K562 (cell line): ENCODE measurements around the gene SDR9C7. TPM values are rescaled to one million over a fixed set of nuclear protein-coding genes. Genes with fewer than 3 reads are reported as not detected.
A peak's percentile ranks its signal among the peaks of the same experiment; 100 is the strongest.

Source experiments
- ATAC-seq: fragments of 200-7000 bp; cut with Tn5 transposase; 3 replicates; pipeline ENCODE4 v1.9.1; 2020; ENCODE audit warnings: moderate library complexity
- BruUV-seq: library from RNA; stranded (reverse); fragments of 400-500 nt; replicated peaks from 2 replicates; lab custom pipeline; 2021; lab: Mats Ljungman, UMichigan
- CTCF ChIA-PET: fragments of 300-600 bp; formaldehyde crosslinking; extraction: SDS; loops from one replicate; lab custom pipeline; 2021; ENCODE audit warnings: low intra/inter-chr PET ratio; lab: Yijun Ruan, JAX
- POLR2A ChIA-PET: fragments of 300-600, 350-650 bp; sonication (Branson Sonifier 250); formaldehyde crosslinking; extraction: SDS; loops from one replicate; lab custom pipeline; 2021; ENCODE audit warnings: antibody characterized with exemption, inconsistent platforms; lab: Yijun Ruan, JAX
- DNase-seq, 4 experiments: peaks; one replicate each; pipeline versions ENCODE4 v3.0.0 to v3.0.0-alpha.2; 2011 to 2018; ENCODE audit warnings: low spot score in 3 of 4, mixed read lengths in 3 of 4; ENCODE audit errors: extremely low read depth in 1 of 4
- FAIRE-seq: peaks from 2 replicates; lab custom pipeline; 2011; peaks lifted over from hg19 to GRCh38; lab: Jason Lieb, UNC
- H2AFZ ChIP-seq: 2 replicates; pipeline ENCODE4 v1.6.0; 2011; ENCODE audit warnings: low read depth, low read length, control low read depth, inconsistent platforms
- H3K27ac ChIP-seq: fragments of 200-600 bp; 3 replicates; pipeline ENCODE4 v1.8.0; 2011; ENCODE audit warnings: low read depth, mild to moderate bottlenecking, control low read depth, inconsistent platforms, low read length, moderate library complexity, mixed read lengths; ENCODE audit errors: extremely low read depth
- H3K27me3 ChIP-seq, 2 experiments: fragments of 300-600 bp in 1 of 2; 2 replicates in 1 of 2; 3 replicates in 1 of 2; pipeline versions ENCODE4 v1.6.0 to v1.8.0; 2011; ENCODE audit warnings: inconsistent platforms in 2 of 2, low read length in 2 of 2, mild to moderate bottlenecking in 1 of 2, mixed read lengths in 1 of 2, moderate library complexity in 1 of 2; ENCODE audit not compliant: control insufficient read depth in 2 of 2, insufficient read depth in 2 of 2
- H3K36me3 ChIP-seq: fragments of 300-600 bp; 3 replicates; pipeline ENCODE4 v1.8.0; 2011; ENCODE audit warnings: mild to moderate bottlenecking, low read length, inconsistent platforms; ENCODE audit not compliant: control insufficient read depth, insufficient read depth
- H3K4me1 ChIP-seq, 2 experiments: fragments of 200-600 bp in 1 of 2; replicated peaks in 1 of 2; 2 replicates in 1 of 2; 3 replicates in 1 of 2; pipeline versions ENCODE4 v1.5.1 to v1.8.0; 2011; ENCODE audit warnings: inconsistent platforms in 2 of 2, low read length in 2 of 2, mild to moderate bottlenecking in 1 of 2, mixed read lengths in 1 of 2, moderate library complexity in 1 of 2; ENCODE audit not compliant: control insufficient read depth in 2 of 2, insufficient read depth in 2 of 2
- H3K4me2 ChIP-seq: 2 replicates; pipeline ENCODE4 v1.6.1; 2011; ENCODE audit warnings: low read length, control low read depth, inconsistent platforms, mixed read lengths; ENCODE audit not compliant: insufficient read depth
- H3K4me3 ChIP-seq: fragments of 200-600 bp; sonication (generic), shearing (Covaris generic); 2 replicates; pipeline ENCODE4 v1.5.1; 2016; ENCODE audit warnings: control low read depth, inconsistent platforms
- H3K79me2 ChIP-seq: fragments of 200-600 bp; 3 replicates; pipeline ENCODE4 v1.8.0; 2011; ENCODE audit warnings: low read length, inconsistent platforms; ENCODE audit not compliant: control insufficient read depth, insufficient read depth
- H3K9ac ChIP-seq, 2 experiments: 2 replicates each; pipeline versions ENCODE4 v1.6.0 to v1.6.1; 2011; ENCODE audit warnings: low read depth in 2 of 2, low read length in 2 of 2, control low read depth in 1 of 2, inconsistent platforms in 1 of 2, mild to moderate bottlenecking in 1 of 2, mixed read lengths in 1 of 2; ENCODE audit not compliant: insufficient read depth in 1 of 2
- H3K9me1 ChIP-seq: one replicate; pipeline ENCODE4 v1.6.0; 2011; ENCODE audit warnings: inconsistent platforms, mild to moderate bottlenecking, low read length, moderate library complexity; ENCODE audit not compliant: control insufficient read depth, insufficient read depth
- H3K9me3 ChIP-seq: replicated peaks from 2 replicates; pipeline ENCODE4 v1.5.1; 2011; ENCODE audit warnings: low read depth, low read length, inconsistent platforms; ENCODE audit not compliant: control insufficient read depth, insufficient read depth
- H4K20me1 ChIP-seq: replicated peaks from 2 replicates; pipeline ENCODE4 v1.6.1; 2011; ENCODE audit warnings: low read length, inconsistent platforms, mixed read lengths; ENCODE audit not compliant: control insufficient read depth, insufficient read depth
- ATF3 ChIP-seq, 2 experiments: fragments of 450-650 bp in 1 of 2; sonication (generic) in 1 of 2; formaldehyde crosslinking in 1 of 2; IDR thresholded peaks in 1 of 2; conservative IDR thresholded peaks in 1 of 2; 2 replicates each; pipeline versions ENCODE4 v1.6.1 to v1.8.1; 2016 to 2023; ENCODE audit warnings: mild to moderate bottlenecking in 2 of 2, moderate library complexity in 2 of 2, inconsistent platforms in 1 of 2, missing genetic modification reagents in 1 of 2
- CREB5 ChIP-seq: fragments of 250-450 bp; sonication (Bioruptor Pico); IDR thresholded peaks from 2 replicates; pipeline ENCODE4 v1.5.0; 2020; ENCODE audit warnings: mild to moderate bottlenecking
- CTCFL ChIP-seq: IDR thresholded peaks from 2 replicates; pipeline ENCODE4 v1.6.1; 2011; ENCODE audit warnings: borderline replicate concordance, low read depth, mild to moderate bottlenecking, moderate library complexity, low read length; ENCODE audit not compliant: insufficient read depth, poor library complexity, severe bottlenecking
- DACH1 ChIP-seq: fragments of 450-650 bp; IDR thresholded peaks from 2 replicates; pipeline ENCODE4 v1.6.1; 2018; ENCODE audit not compliant: partially characterized antibody
- E2F4 ChIP-seq: sonication (generic); formaldehyde crosslinking; IDR thresholded peaks from 2 replicates; pipeline ENCODE4 v1.8.0; 2022; ENCODE audit warnings: mild to moderate bottlenecking, low read depth, missing genetic modification reagents
- FOXK1 ChIP-seq: sonication (generic); formaldehyde crosslinking; IDR thresholded peaks from 2 replicates; pipeline ENCODE4 v1.8.0; 2022; ENCODE audit warnings: missing genetic modification reagents, mild to moderate bottlenecking, borderline replicate concordance
- HDAC1 ChIP-seq, 2 experiments: fragments of 450-650 bp; IDR thresholded peaks; 2 replicates each; pipeline ENCODE4 v1.6.1; 2016 to 2017; ENCODE audit warnings: inconsistent platforms in 1 of 2, mild to moderate bottlenecking in 1 of 2, moderate library complexity in 1 of 2
- JUND ChIP-seq, 2 experiments: IDR thresholded peaks; 2 replicates in 1 of 2; 3 replicates in 1 of 2; pipeline ENCODE4 v1.6.1; 2011; ENCODE audit warnings: borderline replicate concordance in 2 of 2, low read depth in 2 of 2, low read length in 2 of 2, improper control_type of control experiment in 1 of 2, missing biosample characterization in 1 of 2, missing genetic modification characterization in 1 of 2, missing genetic modification reagents in 1 of 2
- POLR2A ChIP-seq: fragments of 450-650 bp; conservative IDR thresholded peaks from 2 replicates; pipeline ENCODE4 v1.6.1; 2016
- RB1 ChIP-seq: fragments of 450-650 bp; IDR thresholded peaks from 2 replicates; pipeline ENCODE4 v1.6.1; 2017; ENCODE audit warnings: low read depth, mild to moderate bottlenecking
- SRSF9 ChIP-seq: fragments of 200-400 bp; formaldehyde crosslinking; IDR thresholded peaks from 2 replicates; pipeline ENCODE4 v1.6.1; 2017; ENCODE audit warnings: low read depth, low read length, borderline replicate concordance
- TARDBP ChIP-seq: fragments of 450-650 bp; IDR thresholded peaks from 2 replicates; pipeline ENCODE4 v1.6.1; 2016
- ZEB2 ChIP-seq: fragments of 450-650 bp; IDR thresholded peaks from 2 replicates; pipeline ENCODE4 v1.6.1; 2016
- ZFP36 ChIP-seq: fragments of 150-350 bp; IDR thresholded peaks from 2 replicates; pipeline ENCODE4 v1.6.1; 2018; ENCODE audit warnings: low read length, low read depth; ENCODE audit not compliant: partially characterized antibody
- ZNF551 ChIP-seq: fragments of 250-450 bp; sonication (Bioruptor Pico); IDR thresholded peaks from 2 replicates; pipeline ENCODE4 v1.5.0; 2021; ENCODE audit warnings: mild to moderate bottlenecking, moderate library complexity
- ZZZ3 ChIP-seq: fragments of 450-650 bp; IDR thresholded peaks from 2 replicates; pipeline ENCODE4 v1.6.1; 2016; ENCODE audit warnings: antibody characterized with exemption, mild to moderate bottlenecking, moderate library complexity
- in situ Hi-C: fragments of 300-500 bp; cut with MboI; formaldehyde crosslinking; loops from 4 replicates; pipeline ENCODE4 v1.15.0; 2018; ENCODE audit warnings: inconsistent platforms, mixed read lengths
- intact Hi-C: fragments of 100-400 bp; cut with micrococcal nuclease; formaldehyde crosslinking; loops from 2 replicates; pipeline ENCODE4 v1.14.2; 2022
- polyA plus RNA-seq, 8 experiments: library from polyadenylated mRNA; depleted of rRNA in 4 of 8; stranded (reverse) in 5 of 8; unstranded in 3 of 8; fragments of >200 nt; fragmentation: Nextera tagmentation in 2 of 8; fragmentation: Illumina TruSeq in 1 of 8; extraction: Ambion mirVana in 2 of 8; extraction: Trizol in 1 of 8; gene quantifications; 2 replicates each; pipeline versions ENCODE4 v1.2.1 to v1.2.3, GENCODE V29; 2011 to 2014; ENCODE audit warnings: inconsistent platforms in 1 of 8, missing spikeins in 1 of 8
- total RNA-seq, 7 experiments: library from RNA; depleted of rRNA in 6 of 7; stranded (reverse); fragments of >200 nt in 6 of 7; fragmentation: Illumina TruSeq in 2 of 7; extraction: Trizol in 2 of 7; gene quantifications; 2 replicates each; pipeline versions ENCODE4 v1.2.1 to v1.2.3, GENCODE V29; 2011 to 2021; ENCODE audit warnings: low replicate concordance in 1 of 7

SDR9C7 gene
- total and polyA plus RNA-seq, 9 of the 15 experiments (the other 6 are each of a cell fraction or from before 2014, with no cell fraction given), result 0.04 to 0.59 (median 0.06) TPM; not detected in 6

- TF ChIP-seq CTCFL (no peak), TARDBP (no peak)
These were observed 35.3 kb downstream of the SDR9C7 start (continued) for GRCh38 chr12:56898938-56899337.

- peaks cover 8 to 29% of the 10 kb centered on the region in 2 experiments for H3K4me1 ChIP-seq
- no peaks in the 10 kb centered on the region for H3K9me1 ChIP-seq
- in situ Hi-C loops, result no loop called here
- ATAC-seq (peak; percentile 71), DNase-seq (peak in 2 of 4 experiments; percentile 25 to 45), FAIRE-seq (peak; percentile 73)
- H3K27me3 ChIP-seq, result no peaks in the 10 kb centered on the region
- H3K4me3 ChIP-seq, result no peak overlapping the region
- ChIA-PET CTCF (no interaction called here), POLR2A (interaction anchor here (1.2 to 1.3 kb wide), 2 partner anchors 17 to 19 kb away, joined by 3 read pairs; no protein-coding TSS in a partner anchor)
- H4K20me1 ChIP-seq, result no peaks in the 10 kb centered on the region
- H2AFZ ChIP-seq, result peak overlapping the region; percentile 59; the same call in 1 of the 2 replicates
- H3K79me2 ChIP-seq, result no peaks in the 10 kb centered on the region
- no TSS peak for BruUV-seq
- no peak overlapping the region for H3K9ac ChIP-seq
- no peaks in the 10 kb centered on the region for H3K9me3 ChIP-seq
- intact Hi-C loops, result loop anchor here (5.0 kb wide), 1 partner anchor 56 kb away; no protein-coding TSS in a partner anchor
- no peaks in the 10 kb centered on the region for H3K36me3 ChIP-seq
- no peak overlapping the region for H3K4me2 ChIP-seq
- H3K27ac ChIP-seq, result peak overlapping the region; percentile 9; the same call in 1 of the 3 replicates
- TF ChIP-seq POLR2A, result no peak
- TF ChIP-seq ZZZ3, result no peak
- no peak for TF ChIP-seq ZFP36
- peak; percentile 31; the same call in 1 of the 2 replicates for TF ChIP-seq JUND (IDR thresholded peaks at IDR 0.05; ENCODE audit: borderline replicate concordance, low read depth, low read length)
- TF ChIP-seq JUND (tag; IDR thresholded peaks at IDR 0.05; ENCODE audit: borderline replicate concordance, low read depth, low read length), result no peak
- TF ChIP-seq RB1, result no peak
- TF ChIP-seq SRSF9, result no peak
- 0 out of 2 replicates have a peak, but pooled peaks have one; percentile 27 for TF ChIP-seq ATF3 (IDR thresholded peaks at IDR 0.05)
- TF ChIP-seq ATF3 (CRISPR knock-in tag; conservative IDR thresholded peaks at IDR 0.05), result no peak
- no peak for TF ChIP-seq DACH1
- no peak for TF ChIP-seq HDAC1 (IDR thresholded peaks at IDR 0.05)
- TF ChIP-seq FOXK1 (CRISPR knock-in tag), result no peak
- no peak for TF ChIP-seq ZNF551 (CRISPR knock-in tag)
- no peak for TF ChIP-seq CREB5
- no peak for TF ChIP-seq E2F4 (CRISPR knock-in tag)
- no peak for TF ChIP-seq ZEB2
These were observed 36.3 kb downstream of the SDR9C7 start for GRCh38 chr12:56897844-56898361.
